ENCODE data around the gene COX19. TPM values are rescaled to one million over a fixed set of nuclear protein-coding genes. Genes with fewer than 3 reads are reported as not detected.

Gene COX19
- total and polyA plus RNA-seq, 7 donors: 5.1 to 12.7 (median 9.2) TPM

GRCh38 chr7:999941-1000935 lies 24.9 kb upstream of the COX19 start:
- Histone ChIP-seq H3K27ac (no peak overlapping the region), H3K9me3 (no peaks in the 10 kb centered on the region), H3K36me3 (peaks cover 0 to 49% (median 5%) of the 10 kb centered on the region in 4 donors), H3K4me3 (no peak overlapping the region), H3K4me1 (no peaks in the 10 kb centered on the region), H3K27me3 (no peaks in the 10 kb centered on the region)
- WGBS, 2 donors: 77 to 91% methylated on average over 52 of the region's 52 CpGs
- no peak for TF ChIP-seq CTCF (IDR thresholded peaks at IDR 0.05)
- no peak for TF ChIP-seq EP300 (IDR thresholded peaks at IDR 0.05)
- no peak for TF ChIP-seq POLR2AphosphoS5 (IDR thresholded peaks at IDR 0.05)
- TF ChIP-seq POLR2A (IDR thresholded peaks at IDR 0.05): no peak
- DNase-seq: no peak
- intact Hi-C loops (cut with DNase I): no loop called here

DNA sequence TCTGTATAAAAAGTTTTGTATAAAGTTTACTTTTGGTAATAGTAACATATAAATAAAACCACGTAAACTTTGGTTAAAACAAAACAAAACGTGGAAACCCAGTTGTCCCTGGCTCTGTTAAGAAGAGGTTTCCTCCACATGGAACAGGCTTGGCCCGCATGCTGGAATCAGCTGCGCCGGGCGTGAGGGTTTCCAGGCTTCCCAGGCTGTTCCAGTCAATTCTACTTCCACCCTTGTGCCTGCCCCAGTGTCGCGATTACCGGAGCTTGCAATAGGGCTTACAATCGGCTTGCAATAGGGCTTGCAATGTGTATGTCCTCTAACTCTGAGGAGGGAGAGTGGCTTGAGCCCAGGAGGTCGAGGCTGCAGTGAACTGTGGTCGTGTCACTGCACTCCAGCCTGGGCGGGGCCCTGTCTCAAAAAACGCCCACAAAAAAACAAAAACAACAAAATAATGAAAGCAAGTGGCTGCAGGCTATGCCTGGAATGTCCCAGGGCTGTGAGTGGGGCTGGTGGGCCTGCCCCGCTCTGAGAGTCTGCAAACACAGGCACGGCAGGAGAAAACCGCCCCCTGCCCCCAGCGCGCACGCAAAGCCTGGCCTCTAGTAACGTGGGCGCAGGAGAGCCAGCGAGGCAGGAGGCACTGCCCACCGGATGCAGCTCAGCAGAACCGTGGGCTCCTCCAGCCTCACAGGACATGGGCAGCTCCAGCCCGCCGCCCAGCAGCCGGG lies 24.0 kb upstream of the COX19 start:
- H3K36me3 ChIP-seq: peaks cover 0 to 46% (median 5%) of the 10 kb centered on the region in 4 donors
- WGBS, 2 donors: 86 to 87% methylated on average over 28 of the region's 28 CpGs
- no peak for TF ChIP-seq CTCF (IDR thresholded peaks at IDR 0.05)
- no peak for TF ChIP-seq EP300 (IDR thresholded peaks at IDR 0.05)
- TF ChIP-seq POLR2A (IDR thresholded peaks at IDR 0.05): no peak
- no peak for TF ChIP-seq POLR2AphosphoS5 (IDR thresholded peaks at IDR 0.05)
- H3K4me1 ChIP-seq: no peaks in the 10 kb centered on the region
- no peak overlapping the region for H3K4me3 ChIP-seq
- H3K9me3 ChIP-seq: no peaks in the 10 kb centered on the region
- intact Hi-C loops (cut with DNase I): no loop called here
- no peak for DNase-seq
- H3K27me3 ChIP-seq: no peaks in the 10 kb centered on the region
- no peak overlapping the region for H3K27ac ChIP-seq

DNA sequence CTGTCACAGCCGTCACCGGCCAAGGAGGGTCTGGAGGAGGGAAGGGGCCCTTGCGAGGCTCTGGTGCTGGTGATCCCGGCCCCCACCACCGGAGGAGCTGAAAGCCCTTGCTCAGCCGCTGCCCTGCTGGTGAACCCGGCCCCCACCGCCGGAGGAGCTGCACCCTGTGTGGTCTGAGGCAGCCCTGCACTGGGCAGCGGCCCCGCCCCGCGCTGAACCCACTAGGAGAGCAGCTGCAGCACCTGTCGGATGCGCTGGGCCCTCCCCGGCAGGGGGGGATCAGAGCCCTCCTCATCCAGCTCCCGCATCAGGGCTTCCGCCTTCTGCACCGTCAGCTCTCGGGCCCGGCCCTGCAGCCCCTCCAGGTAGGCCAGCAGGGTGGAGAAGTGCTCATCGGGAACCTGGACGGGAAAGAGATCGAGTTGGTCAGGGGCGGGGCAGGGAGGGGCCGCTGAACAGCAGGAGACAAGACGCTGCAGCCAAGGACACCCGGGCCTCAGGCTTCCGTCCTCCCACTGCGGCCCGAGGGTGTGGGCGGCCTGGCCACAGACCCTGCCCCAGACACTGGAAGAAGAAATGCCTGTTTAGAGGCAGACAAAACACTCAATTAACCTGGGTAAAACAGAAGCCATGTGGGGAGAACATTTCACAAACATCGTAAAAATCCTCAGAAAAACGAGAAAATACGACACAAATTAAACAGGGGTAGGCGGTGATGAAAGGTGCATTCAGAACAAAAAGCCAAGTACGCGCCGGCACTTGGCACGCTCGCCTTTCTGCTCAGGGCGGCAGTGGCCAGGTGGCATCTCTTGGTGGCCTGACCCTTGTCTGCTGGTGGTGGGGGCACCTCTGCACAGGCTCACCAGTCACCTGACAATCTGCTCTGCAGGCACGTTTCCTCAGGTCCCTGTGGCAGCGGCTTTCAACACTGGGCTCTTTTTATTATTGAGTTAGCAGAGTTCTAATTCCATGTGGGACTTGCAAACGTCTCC lies 22.4 kb upstream of the COX19 start:
- no peak overlapping the region for H3K27ac ChIP-seq
- 35 to 80% methylated on average over 45 of the region's 45 CpGs for WGBS, 2 donors
- no peak overlapping the region for H3K4me3 ChIP-seq
- no peaks in the 10 kb centered on the region for H3K27me3 ChIP-seq
- no peak for TF ChIP-seq POLR2A (IDR thresholded peaks at IDR 0.05)
- no peak for TF ChIP-seq CTCF (IDR thresholded peaks at IDR 0.05)
- TF ChIP-seq POLR2AphosphoS5 (IDR thresholded peaks at IDR 0.05): no peak
- TF ChIP-seq EP300 (IDR thresholded peaks at IDR 0.05): no peak
- H3K36me3 ChIP-seq: peaks cover 0 to 46% (median 5%) of the 10 kb centered on the region in 4 donors
- intact Hi-C loops (cut with DNase I): no loop called here
- H3K9me3 ChIP-seq: no peaks in the 10 kb centered on the region
- no peak for DNase-seq
- H3K4me1 ChIP-seq: peaks cover 0 to 10% (median 6%) of the 10 kb centered on the region in 4 donors
